Suprapubic skin (tissue), 4 donors: ENCODE measurements around the gene HECW1. TPM values are rescaled to one million over a fixed set of nuclear protein-coding genes. Genes with fewer than 3 reads are reported as not detected.
A peak's percentile ranks its signal among the peaks of the same experiment; 100 is the strongest.

ENCODE experiments used
- DNase-seq, 2 donors: peaks; one replicate each; pipeline ENCODE4 v3.0.0-alpha.2; 2019; ENCODE audit warnings: low spot score in 2 of 2
- H3K27ac ChIP-seq: fragments of 200-600 bp; sonication (generic); one replicate; pipeline ENCODE4 v1.5.1; 2019
- H3K27me3 ChIP-seq: fragments of 200-600 bp; sonication (generic); one replicate; pipeline ENCODE4 v1.5.1; 2019
- H3K36me3 ChIP-seq: fragments of 200-600 bp; sonication (generic); one replicate; pipeline ENCODE4 v1.5.1; 2019
- H3K4me1 ChIP-seq: fragments of 200-600 bp; sonication (generic); one replicate; pipeline ENCODE4 v1.5.1; 2019
- H3K4me3 ChIP-seq: fragments of 200-600 bp; sonication (generic); one replicate; pipeline ENCODE4 v1.5.1; 2019; ENCODE audit warnings: mild to moderate bottlenecking
- H3K9me3 ChIP-seq: fragments of 200-600 bp; sonication (generic); one replicate; pipeline ENCODE4 v1.5.1; 2019
- CTCF ChIP-seq, 2 donors: fragments of 200-600 bp in 1 of 2; fragments of 450-650 bp in 1 of 2; sonication (generic) in 1 of 2; IDR thresholded peaks; one replicate each; pipeline ENCODE4 v1.5.1; 2016 to 2019; ENCODE audit warnings: antibody characterized with exemption in 2 of 2, mild to moderate bottlenecking in 1 of 2, moderate library complexity in 1 of 2
- EP300 ChIP-seq: sonication (generic); formaldehyde crosslinking; IDR thresholded peaks from one replicate; pipeline ENCODE4 v1.6.1; 2017; ENCODE audit warnings: antibody characterized with exemption
- POLR2A ChIP-seq, 2 donors: fragments of 450-650 bp; IDR thresholded peaks; one replicate each; pipeline ENCODE4 v1.6.1; 2017; ENCODE audit warnings: antibody characterized with exemption in 2 of 2, mild to moderate bottlenecking in 2 of 2, moderate library complexity in 2 of 2
- POLR2AphosphoS5 ChIP-seq, 3 donors: sonication (generic); formaldehyde crosslinking; IDR thresholded peaks; one replicate each; pipeline ENCODE4 v1.6.1; 2017; ENCODE audit warnings: antibody characterized with exemption in 3 of 3
- WGBS: methylation state at CpG from one replicate; pipeline ENCODE4 v1.1.5; 2018; 5-methylcytosine and 5-hydroxymethylcytosine counted together
- total RNA-seq, 4 donors: library from RNA; depleted of rRNA; stranded (reverse); fragments of >200 nt; gene quantifications; one replicate each; pipeline ENCODE4 v1.1.0, GENCODE V29; 2016

The HECW1 gene
- total RNA-seq, 4 donors from 2014 or later: 0.17 to 0.73 (median 0.32) TPM; not detected in 1

- Histone ChIP-seq H3K4me1 (no peaks in the 10 kb centered on the region), H3K9me3 (no peaks in the 10 kb centered on the region), H3K36me3 (no peaks in the 10 kb centered on the region), H3K27ac (no peak overlapping the region), H3K4me3 (no peak overlapping the region), H3K27me3 (peaks cover 8% of the 10 kb centered on the region)
- WGBS: 94% methylated on average over 54 of the region's 72 CpGs
- DNase-seq: no peak
- TF ChIP-seq EP300 (no peak), CTCF (IDR thresholded peaks at IDR 0.05) (no peak), POLR2AphosphoS5 (IDR thresholded peaks at IDR 0.05) (no peak), POLR2A (IDR thresholded peaks at IDR 0.05) (no peak)
Observed at GRCh38 chr7:43444711-43445578, 332.5 kb downstream of the HECW1 start.

- no peak overlapping the region for H3K4me3 ChIP-seq
- H3K36me3 ChIP-seq: no peaks in the 10 kb centered on the region
- H3K27ac ChIP-seq: no peak overlapping the region
- no peak for DNase-seq
- WGBS: 79% methylated on average over 3 of the region's 3 CpGs
- no peak for TF ChIP-seq EP300
- TF ChIP-seq POLR2A (IDR thresholded peaks at IDR 0.05): no peak
- no peak for TF ChIP-seq CTCF (IDR thresholded peaks at IDR 0.05)
- TF ChIP-seq POLR2AphosphoS5 (IDR thresholded peaks at IDR 0.05): no peak
- H3K27me3 ChIP-seq: peaks cover 6% of the 10 kb centered on the region
- no peaks in the 10 kb centered on the region for H3K4me1 ChIP-seq
- H3K9me3 ChIP-seq: no peaks in the 10 kb centered on the region
Observed at GRCh38 chr7:43449577-43449976, 337.1 kb downstream of the HECW1 start.

GRCh38 chr7:43450894-43451293, 338.4 kb downstream of the HECW1 start:
- DNase-seq: no peak
- TF ChIP-seq EP300 (no peak), CTCF (IDR thresholded peaks at IDR 0.05) (no peak), POLR2A (IDR thresholded peaks at IDR 0.05) (no peak), POLR2AphosphoS5 (IDR thresholded peaks at IDR 0.05) (no peak)
- H3K4me3 ChIP-seq: no peak overlapping the region
- H3K4me1 ChIP-seq: no peaks in the 10 kb centered on the region
- H3K27ac ChIP-seq: no peak overlapping the region
- no peaks in the 10 kb centered on the region for H3K9me3 ChIP-seq
- H3K27me3 ChIP-seq: no peaks in the 10 kb centered on the region
- WGBS: 85% methylated on average over 3 of the region's 3 CpGs
- no peaks in the 10 kb centered on the region for H3K36me3 ChIP-seq

GRCh38 chr7:43454936-43455518, 342.6 kb downstream of the HECW1 start:
- no peaks in the 10 kb centered on the region for H3K9me3 ChIP-seq
- H3K4me3 ChIP-seq: no peak overlapping the region
- 27% methylated on average over 8 of the region's 8 CpGs for WGBS
- H3K36me3 ChIP-seq: no peaks in the 10 kb centered on the region
- no peaks in the 10 kb centered on the region for H3K4me1 ChIP-seq
- no peaks in the 10 kb centered on the region for H3K27me3 ChIP-seq
- peak in 1 of 2 donors; percentile 35 for TF ChIP-seq CTCF (IDR thresholded peaks at IDR 0.05)
- no peak for TF ChIP-seq POLR2A (IDR thresholded peaks at IDR 0.05)
- H3K27ac ChIP-seq: no peak overlapping the region
- DNase-seq: no peak

GRCh38 chr7:43456200-43456599, 343.8 kb downstream of the HECW1 start:
- Histone ChIP-seq H3K36me3 (no peaks in the 10 kb centered on the region), H3K9me3 (no peaks in the 10 kb centered on the region), H3K27me3 (no peaks in the 10 kb centered on the region), H3K27ac (no peak overlapping the region), H3K4me1 (no peaks in the 10 kb centered on the region), H3K4me3 (no peak overlapping the region)
- no peak for DNase-seq
- TF ChIP-seq EP300 (no peak), CTCF (IDR thresholded peaks at IDR 0.05) (no peak), POLR2AphosphoS5 (IDR thresholded peaks at IDR 0.05) (no peak), POLR2A (IDR thresholded peaks at IDR 0.05) (no peak)
- 90% methylated on average over 14 of the region's 14 CpGs for WGBS
